GM12878 (cell line): ENCODE measurements around the gene PDE6C. TPM values are rescaled to one million over a fixed set of nuclear protein-coding genes. Genes with fewer than 3 reads are reported as not detected.

Experiments used
- BACH1 ChIP-seq: fragments of 450-650 bp; IDR thresholded peaks from 2 replicates; pipeline ENCODE4 v1.6.1; 2017; ENCODE audit warnings: mild to moderate bottlenecking, borderline replicate concordance
- BCL11A ChIP-seq: IDR thresholded peaks from 2 replicates; pipeline ENCODE4 v1.6.1; 2011; ENCODE audit warnings: low read depth, low read length
- CREB1 ChIP-seq: IDR thresholded peaks from 2 replicates; pipeline ENCODE4 v1.6.1; 2012; ENCODE audit warnings: low read depth, mild to moderate bottlenecking, inconsistent platforms
- EED ChIP-seq: sonication (generic); IDR thresholded peaks from 2 replicates; pipeline ENCODE4 v1.6.1; 2016; ENCODE audit warnings: antibody characterized with exemption, low read depth
- FOXM1 ChIP-seq: IDR thresholded peaks from 2 replicates; pipeline ENCODE4 v1.6.1; 2012; ENCODE audit warnings: low read depth, mild to moderate bottlenecking, inconsistent platforms, low read length, moderate library complexity
- GABPA ChIP-seq: IDR thresholded peaks from 2 replicates; pipeline ENCODE4 v1.6.1; 2014; ENCODE audit warnings: antibody characterized with exemption, low read depth, mild to moderate bottlenecking, inconsistent platforms
- GATAD2B ChIP-seq: fragments of 450-650 bp; conservative IDR thresholded peaks from 2 replicates; pipeline ENCODE4 v1.6.1; 2017; ENCODE audit warnings: low read depth, mild to moderate bottlenecking, moderate library complexity
- HDGF ChIP-seq: fragments of 450-650 bp; IDR thresholded peaks from 2 replicates; pipeline ENCODE4 v1.6.1; 2016; ENCODE audit warnings: antibody characterized with exemption
- KLF5 ChIP-seq: fragments of 450-650 bp; IDR thresholded peaks from 2 replicates; pipeline ENCODE4 v1.6.1; 2014; ENCODE audit warnings: mild to moderate bottlenecking; ENCODE audit not compliant: partially characterized antibody
- NR2C1 ChIP-seq: fragments of 450-650 bp; IDR thresholded peaks from 2 replicates; pipeline ENCODE4 v1.6.1; 2017; ENCODE audit warnings: antibody characterized with exemption, mild to moderate bottlenecking, moderate library complexity
- POLR2AphosphoS2 ChIP-seq: IDR thresholded peaks from 2 replicates; pipeline ENCODE4 v1.6.1; 2011; ENCODE audit warnings: low read depth, mild to moderate bottlenecking, low read length, improper control_type of control experiment, moderate library complexity
- RB1 ChIP-seq: fragments of 450-650 bp; formaldehyde crosslinking; IDR thresholded peaks from 2 replicates; pipeline ENCODE4 v1.6.1; 2017; ENCODE audit warnings: mild to moderate bottlenecking, borderline replicate concordance
- RBBP5 ChIP-seq: fragments of 200-600 bp; sonication (generic); conservative IDR thresholded peaks from 2 replicates; pipeline ENCODE4 v1.6.1; 2016
- RCOR1 ChIP-seq: conservative IDR thresholded peaks from 2 replicates; pipeline ENCODE4 v1.6.1; 2012; ENCODE audit warnings: low read depth, low read length, improper control_type of control experiment
- RFX5 ChIP-seq: IDR thresholded peaks from 2 replicates; pipeline ENCODE4 v1.6.1; 2011; ENCODE audit warnings: low read depth, low read length, improper control_type of control experiment
- RUNX3 ChIP-seq: IDR thresholded peaks from 2 replicates; pipeline ENCODE4 v1.6.1; 2012; ENCODE audit warnings: low read length, inconsistent platforms
- SMAD5 ChIP-seq: IDR thresholded peaks from 2 replicates; pipeline ENCODE4 v1.6.1; 2016; ENCODE audit warnings: antibody characterized with exemption, low read depth
- SP1 ChIP-seq: IDR thresholded peaks from one replicate; pipeline ENCODE4 v1.6.1; 2011; ENCODE audit warnings: low read depth, low read length
- SRF ChIP-seq, 2 experiments: IDR thresholded peaks; 2 replicates each; pipeline ENCODE4 v1.6.1; 2011; ENCODE audit warnings: low read depth in 2 of 2, low read length in 2 of 2, mild to moderate bottlenecking in 1 of 2, moderate library complexity in 1 of 2
- SUPT20H ChIP-seq: IDR thresholded peaks from 2 replicates; pipeline ENCODE4 v1.6.1; 2011; ENCODE audit warnings: low read depth, mild to moderate bottlenecking, low read length, moderate library complexity, borderline replicate concordance; ENCODE audit not compliant: control insufficient read depth
- TCF12 ChIP-seq: IDR thresholded peaks from 2 replicates; pipeline ENCODE4 v1.6.1; 2011; ENCODE audit warnings: low read depth, mild to moderate bottlenecking, low read length
- YY1 ChIP-seq: IDR thresholded peaks from 2 replicates; pipeline ENCODE4 v1.6.1; 2011; ENCODE audit warnings: low read depth, mild to moderate bottlenecking, low read length
- ZNF274 ChIP-seq: IDR thresholded peaks from one replicate; pipeline ENCODE4 v1.8.0; 2011; ENCODE audit not compliant: insufficient read length, insufficient read depth
- polyA plus RNA-seq, 11 experiments: library from polyadenylated mRNA; depleted of rRNA in 4 of 11; unstranded in 6 of 11; stranded (reverse) in 5 of 11; fragments of >200 nt; fragmentation: Nextera tagmentation in 4 of 11; fragmentation: Illumina TruSeq in 1 of 11; extraction: Ambion mirVana in 4 of 11; extraction: Trizol in 1 of 11; gene quantifications; 1 replicate in 1 of 11; 2 replicates in 10 of 11; pipeline versions ENCODE4 v1.2.1 to v1.2.3, GENCODE V29; 2011 to 2016; ENCODE audit warnings: inconsistent platforms in 2 of 11, missing spikeins in 2 of 11, low read depth in 1 of 11
- total RNA-seq, 4 experiments: library from RNA; depleted of rRNA in 3 of 4; stranded (reverse); fragments of >200 nt in 3 of 4; fragmentation: Illumina TruSeq in 1 of 4; extraction: Trizol in 1 of 4; gene quantifications; 2 replicates each; pipeline versions ENCODE4 v1.2.1 to v1.2.3, GENCODE V29; 2013 to 2021
- TF ChIP-seq, protein P1 (sequence below): fragments of 450-650 bp; formaldehyde crosslinking; IDR thresholded peaks from 2 replicates; pipeline ENCODE4 v1.4.0; 2020; ENCODE audit warnings: mild to moderate bottlenecking, moderate library complexity
- TF ChIP-seq, protein P2 (sequence below): IDR thresholded peaks from 2 replicates; pipeline ENCODE4 v1.6.1; 2012; ENCODE audit warnings: low read depth, low read length, improper control_type of control experiment
- TF ChIP-seq, protein P3 (sequence below): IDR thresholded peaks from 2 replicates; pipeline ENCODE4 v1.6.1; 2012; ENCODE audit warnings: low read depth, low read length, improper control_type of control experiment

Gene PDE6C
- total and polyA plus RNA-seq, 10 of the 15 experiments (the other 5 are each of a cell fraction or from before 2014, with no cell fraction given): not detected

DNA sequence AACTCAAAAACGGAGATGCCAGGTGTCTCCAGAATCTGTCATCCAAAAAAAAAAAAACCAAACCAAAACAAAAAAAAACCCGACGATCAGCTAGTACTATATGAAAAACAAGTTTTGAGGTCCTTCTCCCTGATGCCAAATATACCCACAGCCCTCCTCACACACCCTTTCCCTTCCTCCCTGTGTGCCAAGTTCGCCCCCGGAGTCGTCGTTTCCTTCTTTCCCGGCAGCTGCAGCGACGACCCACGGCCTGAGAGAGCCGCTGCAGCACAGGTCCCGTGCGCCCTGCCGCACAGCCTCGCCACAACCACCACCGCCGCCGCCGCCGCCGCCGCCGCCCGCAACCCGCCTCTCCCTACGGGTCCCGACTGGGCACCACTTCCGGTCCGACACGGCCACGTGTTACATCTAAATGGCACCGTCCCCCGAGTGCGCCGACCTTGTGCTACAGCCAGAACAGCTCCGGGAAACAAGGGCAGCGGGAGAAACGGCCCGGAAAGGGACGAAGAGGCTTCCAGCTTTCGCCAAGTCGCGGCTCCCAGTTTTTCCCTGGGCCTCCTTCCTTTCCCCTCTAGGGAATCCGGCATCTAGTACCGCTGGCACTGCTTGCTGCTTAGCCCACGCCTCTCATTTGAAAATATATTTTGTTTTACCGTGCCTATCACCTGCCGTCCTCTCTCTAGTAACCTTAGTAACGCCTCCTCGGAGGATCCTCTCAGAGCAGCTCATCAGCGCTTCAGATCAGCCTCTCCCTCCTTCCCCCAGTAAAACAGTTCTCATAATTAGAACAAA is 90.1 kb downstream of the PDE6C start, which contains the start of gene FRA10AC1 (continued):
- TF ChIP-seq KLF5 (peak; percentile 71), SRF (IDR thresholded peaks at IDR 0.05; ENCODE audit: low read depth in 2 of 2, low read length in 2 of 2) (peak; percentile 32 to 93; a peak in 3 of 4 replicates), FOXM1 (peak; percentile 58; the same call in 1 of the 2 replicates), YY1 (peak; percentile 91), RBBP5 (0 out of 2 replicates have a peak, but pooled peaks have one; percentile 26), GATAD2B (peak; percentile 95), SUPT20H (no peak), ZNF274 (no peak), BCL11A (no peak), RB1 (peak; percentile 97; the same call in 1 of the 2 replicates), EED (peak; percentile 91), RUNX3 (peak; percentile 94), RCOR1 (no peak), SP1 (peak; percentile 89), CREB1 (peak; percentile 84), NR2C1 (peak; percentile 92), SMAD5 (peak; percentile 86), BACH1 (no peak; the same call in none of the 2 replicates), RFX5 (no peak; the same call in 1 of the 2 replicates), POLR2AphosphoS2 (peak; percentile 94), HDGF (peak; percentile 65; the same call in 1 of the 2 replicates), GABPA (peak; percentile 97), TCF12 (peak; percentile 75)
- TF ChIP-seq, protein P1, sequence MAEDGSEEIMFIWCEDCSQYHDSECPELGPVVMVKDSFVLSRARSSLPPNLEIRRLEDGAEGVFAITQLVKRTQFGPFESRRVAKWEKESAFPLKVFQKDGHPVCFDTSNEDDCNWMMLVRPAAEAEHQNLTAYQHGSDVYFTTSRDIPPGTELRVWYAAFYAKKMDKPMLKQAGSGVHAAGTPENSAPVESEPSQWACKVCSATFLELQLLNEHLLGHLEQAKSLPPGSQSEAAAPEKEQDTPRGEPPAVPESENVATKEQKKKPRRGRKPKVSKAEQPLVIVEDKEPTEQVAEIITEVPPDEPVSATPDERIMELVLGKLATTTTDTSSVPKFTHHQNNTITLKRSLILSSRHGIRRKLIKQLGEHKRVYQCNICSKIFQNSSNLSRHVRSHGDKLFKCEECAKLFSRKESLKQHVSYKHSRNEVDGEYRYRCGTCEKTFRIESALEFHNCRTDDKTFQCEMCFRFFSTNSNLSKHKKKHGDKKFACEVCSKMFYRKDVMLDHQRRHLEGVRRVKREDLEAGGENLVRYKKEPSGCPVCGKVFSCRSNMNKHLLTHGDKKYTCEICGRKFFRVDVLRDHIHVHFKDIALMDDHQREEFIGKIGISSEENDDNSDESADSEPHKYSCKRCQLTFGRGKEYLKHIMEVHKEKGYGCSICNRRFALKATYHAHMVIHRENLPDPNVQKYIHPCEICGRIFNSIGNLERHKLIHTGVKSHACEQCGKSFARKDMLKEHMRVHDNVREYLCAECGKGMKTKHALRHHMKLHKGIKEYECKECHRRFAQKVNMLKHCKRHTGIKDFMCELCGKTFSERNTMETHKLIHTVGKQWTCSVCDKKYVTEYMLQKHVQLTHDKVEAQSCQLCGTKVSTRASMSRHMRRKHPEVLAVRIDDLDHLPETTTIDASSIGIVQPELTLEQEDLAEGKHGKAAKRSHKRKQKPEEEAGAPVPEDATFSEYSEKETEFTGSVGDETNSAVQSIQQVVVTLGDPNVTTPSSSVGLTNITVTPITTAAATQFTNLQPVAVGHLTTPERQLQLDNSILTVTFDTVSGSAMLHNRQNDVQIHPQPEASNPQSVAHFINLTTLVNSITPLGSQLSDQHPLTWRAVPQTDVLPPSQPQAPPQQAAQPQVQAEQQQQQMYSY (CRISPR knock-in tag): no peak
- TF ChIP-seq, protein P2, sequence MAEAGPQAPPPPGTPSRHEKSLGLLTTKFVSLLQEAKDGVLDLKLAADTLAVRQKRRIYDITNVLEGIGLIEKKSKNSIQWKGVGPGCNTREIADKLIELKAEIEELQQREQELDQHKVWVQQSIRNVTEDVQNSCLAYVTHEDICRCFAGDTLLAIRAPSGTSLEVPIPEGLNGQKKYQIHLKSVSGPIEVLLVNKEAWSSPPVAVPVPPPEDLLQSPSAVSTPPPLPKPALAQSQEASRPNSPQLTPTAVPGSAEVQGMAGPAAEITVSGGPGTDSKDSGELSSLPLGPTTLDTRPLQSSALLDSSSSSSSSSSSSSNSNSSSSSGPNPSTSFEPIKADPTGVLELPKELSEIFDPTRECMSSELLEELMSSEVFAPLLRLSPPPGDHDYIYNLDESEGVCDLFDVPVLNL: 0 out of 2 replicates have a peak, but pooled peaks have one; percentile 47
- TF ChIP-seq, protein P3, sequence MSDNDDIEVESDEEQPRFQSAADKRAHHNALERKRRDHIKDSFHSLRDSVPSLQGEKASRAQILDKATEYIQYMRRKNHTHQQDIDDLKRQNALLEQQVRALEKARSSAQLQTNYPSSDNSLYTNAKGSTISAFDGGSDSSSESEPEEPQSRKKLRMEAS: peak; percentile 95
